Epithelial cell of proximal tubule (primary cell): ENCODE data around the gene LAMA2. TPM values are rescaled to one million over a fixed set of nuclear protein-coding genes. Genes with fewer than 3 reads are reported as not detected.

Source experiments
- DNase-seq: peaks from one replicate; pipeline ENCODE4 v3.0.0-alpha.2; 2011; ENCODE audit warnings: low read depth
- H3K4me3 ChIP-seq: 2 replicates; pipeline ENCODE4 v1.5.1; 2011; ENCODE audit warnings: low read depth, mild to moderate bottlenecking, low read length
- CTCF ChIP-seq: conservative IDR thresholded peaks from 2 replicates; pipeline ENCODE4 v1.5.1; 2012; ENCODE audit warnings: low read depth, mild to moderate bottlenecking, low read length
- total RNA-seq: library from RNA; depleted of rRNA; stranded (reverse); fragments of >200 nt; gene quantifications from 2 replicates; pipeline ENCODE4 v1.2.3, GENCODE V29; 2015

Gene LAMA2
- total RNA-seq, 1 donor from 2014 or later: 0.69 TPM

DNA sequence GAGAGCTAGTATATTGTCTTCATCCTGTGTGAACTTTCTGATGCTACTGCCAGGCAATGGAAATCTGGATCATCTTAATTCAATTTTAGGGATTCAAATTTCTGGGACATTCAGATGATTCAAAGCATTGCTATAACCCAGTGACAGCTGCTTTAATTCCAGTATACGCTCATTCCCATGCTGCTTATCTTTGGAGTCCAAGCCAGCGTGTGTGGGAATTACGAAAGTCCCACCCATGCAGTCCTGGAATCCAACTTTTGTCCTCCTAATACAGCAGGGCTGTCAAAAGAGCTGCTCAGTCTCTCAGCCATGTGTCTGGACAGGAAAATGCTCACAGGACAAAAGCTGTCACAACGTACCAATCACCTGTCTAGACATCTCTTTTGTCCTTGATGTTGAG lies 219.8 kb downstream of the LAMA2 start:
- no peak overlapping the region for H3K4me3 ChIP-seq
- TF ChIP-seq CTCF: no peak

DNA sequence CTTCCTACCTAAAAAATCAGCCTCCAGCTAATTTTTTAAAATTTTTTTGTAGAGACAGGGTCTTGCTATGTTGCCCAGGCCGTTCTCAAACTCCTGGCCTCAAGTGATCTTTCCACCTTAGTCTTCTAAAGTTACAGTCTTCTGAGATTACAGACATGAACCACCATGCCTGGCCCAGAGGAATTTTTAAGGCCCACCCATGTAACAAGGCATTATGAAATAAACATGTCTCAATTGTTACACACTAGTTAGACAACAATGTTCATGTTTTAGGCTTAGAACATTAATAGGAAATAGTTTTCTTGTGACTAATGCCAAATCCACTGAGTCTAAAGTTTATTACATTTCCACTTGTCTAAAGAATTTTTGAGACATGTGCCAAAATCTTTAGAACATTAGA lies 221.2 kb downstream of the LAMA2 start:
- no peak for DNase-seq
- no peak overlapping the region for H3K4me3 ChIP-seq
- TF ChIP-seq CTCF: no peak

More for the DNA sequence above, 219.8 kb downstream of the LAMA2 start:
- DNase-seq: no peak

DNA sequence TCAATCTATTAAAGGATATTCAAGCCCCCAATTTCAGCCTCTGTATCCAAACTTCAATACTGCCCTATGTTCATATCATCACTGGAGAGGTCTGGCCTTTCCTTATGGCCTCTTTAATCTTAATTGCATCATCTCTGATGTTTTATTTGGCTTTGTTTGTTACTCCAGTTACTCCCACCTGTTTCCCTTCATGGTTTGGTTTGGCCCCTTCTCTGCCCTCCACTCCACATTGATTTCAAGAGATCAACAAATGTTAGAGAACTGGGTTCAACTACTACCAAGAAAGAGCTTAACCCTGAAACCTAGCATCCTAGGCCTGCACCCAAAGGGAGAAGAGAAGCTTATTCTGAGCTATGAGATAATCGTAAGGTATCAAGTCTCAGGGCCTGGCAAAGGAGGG lies 221.6 kb downstream of the LAMA2 start:
- no peak for TF ChIP-seq CTCF
- H3K4me3 ChIP-seq: no peak overlapping the region
- DNase-seq: no peak

DNA sequence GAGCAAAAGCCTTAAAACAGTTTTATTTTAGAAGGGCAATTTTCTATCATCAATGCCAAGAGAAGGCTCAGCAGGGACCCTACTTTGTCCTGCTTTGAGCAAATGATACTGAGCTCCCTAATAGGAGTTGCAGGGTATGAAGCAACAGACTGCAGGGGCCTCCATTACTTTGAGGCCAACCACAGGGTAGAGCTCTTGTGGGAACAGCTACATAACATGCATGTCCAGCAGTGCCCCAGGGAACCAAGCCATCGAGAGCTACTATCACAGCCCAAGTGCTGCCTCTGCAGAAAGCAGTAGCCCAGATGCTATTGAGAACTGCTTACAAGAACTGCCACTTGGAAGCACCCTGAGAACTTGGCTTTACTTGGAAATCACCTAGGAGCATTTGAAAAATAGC lies 222.1 kb downstream of the LAMA2 start:
- no peak overlapping the region for H3K4me3 ChIP-seq
- no peak for DNase-seq
- TF ChIP-seq CTCF: no peak

- TF ChIP-seq CTCF: no peak
- H3K4me3 ChIP-seq: no peak overlapping the region
- DNase-seq: no peak
Observed at GRCh38 chr6:129105793-129106192, 222.9 kb downstream of the LAMA2 start.

DNA sequence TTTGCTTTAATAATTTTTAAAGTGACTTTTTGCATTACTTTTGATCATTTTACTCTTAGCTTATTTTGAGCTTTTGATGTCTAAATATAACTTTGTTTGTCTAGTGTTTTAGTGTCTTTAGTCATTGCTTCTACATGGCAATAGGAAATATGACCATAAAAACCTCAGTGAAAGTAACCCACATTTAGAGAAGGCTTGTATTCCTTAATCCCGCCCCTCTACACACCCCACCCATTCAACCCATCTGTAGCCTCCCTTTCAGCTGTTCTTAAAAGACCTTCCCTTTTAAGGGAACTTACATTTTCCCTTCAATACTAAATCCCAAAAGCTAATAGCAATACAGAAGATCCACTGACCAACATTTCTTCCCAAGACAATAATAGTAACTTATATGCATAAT lies 225.4 kb downstream of the LAMA2 start:
- no peak for DNase-seq
- TF ChIP-seq CTCF: no peak

DNA sequence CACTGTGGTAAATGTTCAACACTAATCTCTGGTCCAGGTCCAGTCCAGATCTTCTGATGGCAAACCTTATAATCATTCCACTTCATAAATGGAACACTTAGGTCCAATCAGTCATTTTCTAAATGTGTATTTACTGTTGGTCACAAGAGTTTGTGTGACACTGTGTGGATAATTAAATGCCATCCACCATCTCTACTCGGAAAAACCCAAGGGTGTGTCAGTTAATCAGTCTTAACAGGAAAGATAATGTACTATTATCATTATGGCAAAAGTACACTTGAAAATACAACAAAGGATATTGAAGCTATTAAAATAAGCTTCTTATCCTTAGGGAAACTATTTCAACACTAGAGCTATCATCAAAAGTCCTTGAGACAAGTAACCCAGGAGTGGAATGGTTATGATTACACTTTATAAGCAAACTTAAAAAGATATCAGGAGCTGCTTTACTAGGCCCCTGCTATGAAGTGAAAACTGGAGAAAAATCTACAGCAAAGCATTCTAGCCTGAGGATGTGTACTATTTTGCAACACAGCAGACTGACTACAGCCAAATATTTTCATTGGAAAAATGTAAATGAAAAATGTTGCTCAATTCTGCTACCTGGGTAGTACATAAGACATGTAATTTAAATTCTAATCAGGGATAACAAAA lies 227.9 kb downstream of the LAMA2 start:
- no peak for TF ChIP-seq CTCF

More for the DNA sequence above, 225.4 kb downstream of the LAMA2 start:
- H3K4me3 ChIP-seq: no peak overlapping the region

More for the DNA sequence above, 227.9 kb downstream of the LAMA2 start:
- no peak overlapping the region for H3K4me3 ChIP-seq
- no peak for DNase-seq
